Panc1 (cell line): ENCODE measurements around the gene SERPINA12. TPM values are rescaled to one million over a fixed set of nuclear protein-coding genes. Genes with fewer than 3 reads are reported as not detected.

Experiments used
- ATAC-seq: fragments of 200-7000 bp; cut with Tn5 transposase; 2 replicates; pipeline ENCODE4 v1.9.1; 2020; ENCODE audit warnings: mild to moderate bottlenecking, moderate library complexity
- BruUV-seq: library from RNA; stranded (reverse); fragments of 400-500 nt; replicated peaks from 2 replicates; lab custom pipeline; 2021; lab: Mats Ljungman, UMichigan
- CTCF ChIA-PET: fragments of 300-600 bp; sonication (Branson Sonifier 250); formaldehyde crosslinking; loops from one replicate; lab custom pipeline; 2022; ENCODE audit warnings: antibody characterized with exemption; lab: Charles Lee
- POLR2A ChIA-PET: fragments of 300-600 bp; sonication (Branson Sonifier 250); formaldehyde crosslinking; loops from one replicate; lab custom pipeline; 2022; ENCODE audit warnings: antibody characterized with exemption; lab: Charles Lee
- DNase-seq: peaks from one replicate; pipeline ENCODE4 v3.0.0-alpha.2; 2010; ENCODE audit warnings: low read depth, low spot score
- H3K27ac ChIP-seq: 2 replicates; pipeline ENCODE4 v1.5.1; 2011; ENCODE audit warnings: mild to moderate bottlenecking, low read length, inconsistent platforms
- H3K27me3 ChIP-seq: fragments of 200-500 bp; sonication (Bioruptor generic); 2 replicates; pipeline ENCODE4 v1.6.0; 2014; ENCODE audit warnings: low read length, inconsistent platforms; ENCODE audit not compliant: control insufficient read depth, insufficient read depth
- H3K36me3 ChIP-seq: fragments of 200-500 bp; sonication (Bioruptor generic); 2 replicates; pipeline ENCODE4 v1.5.1; 2014; ENCODE audit warnings: inconsistent platforms, mild to moderate bottlenecking, low read length, moderate library complexity; ENCODE audit not compliant: control insufficient read depth, insufficient read depth
- H3K4me1 ChIP-seq: 2 replicates; pipeline ENCODE4 v1.5.1; 2011; ENCODE audit warnings: inconsistent platforms, mild to moderate bottlenecking, low read length, moderate library complexity; ENCODE audit not compliant: control insufficient read depth, insufficient read depth
- H3K4me3 ChIP-seq, 2 experiments: 2 replicates each; pipeline ENCODE4 v1.5.1; 2011 to 2012; ENCODE audit warnings: low read depth in 2 of 2, low read length in 2 of 2, mild to moderate bottlenecking in 2 of 2, inconsistent platforms in 1 of 2, moderate library complexity in 1 of 2
- H3K9me3 ChIP-seq: fragments of 200-500 bp; sonication (Bioruptor generic); 2 replicates; pipeline ENCODE4 v1.5.1; 2014; ENCODE audit warnings: low read depth, mild to moderate bottlenecking, inconsistent platforms, low read length, moderate library complexity; ENCODE audit not compliant: control insufficient read depth, insufficient read depth
- CTCF ChIP-seq: fragments of 450-650 bp; IDR thresholded peaks from 2 replicates; pipeline ENCODE4 v1.5.1; 2017; ENCODE audit warnings: mild to moderate bottlenecking
- POLR2AphosphoS5 ChIP-seq: IDR thresholded peaks from 2 replicates; pipeline ENCODE4 v1.6.1; 2012; ENCODE audit warnings: mild to moderate bottlenecking, low read depth, low read length, moderate library complexity
- REST ChIP-seq, 2 experiments: IDR thresholded peaks; 2 replicates each; pipeline ENCODE4 v1.6.1; 2011 to 2012; ENCODE audit warnings: low read depth in 2 of 2, control low read depth in 1 of 2, low read length in 1 of 2, mild to moderate bottlenecking in 1 of 2, moderate library complexity in 1 of 2; ENCODE audit not compliant: insufficient read depth in 1 of 2
- SIN3A ChIP-seq: IDR thresholded peaks from 2 replicates; pipeline ENCODE4 v1.6.1; 2012; ENCODE audit warnings: low read depth, mild to moderate bottlenecking, low read length, moderate library complexity, borderline replicate concordance; ENCODE audit not compliant: insufficient read depth
- TCF7L2 ChIP-seq: IDR thresholded peaks from 2 replicates; pipeline ENCODE4 v1.6.1; 2011; ENCODE audit warnings: mild to moderate bottlenecking, low read depth, low read length, inconsistent platforms
- in situ Hi-C: cut with HindIII; loops from 2 replicates; pipeline ENCODE4 v1.10.0; 2016; ENCODE audit warnings: low sequenced_read_pairs, low pct_unique_long_range_greater_than_20kb
- intact Hi-C: fragments of 100-400 bp; cut with micrococcal nuclease; formaldehyde crosslinking; loops from one replicate; pipeline ENCODE4 v1.10.0; 2022; ENCODE audit not compliant: unreplicated experiment
- total RNA-seq: library from RNA; stranded (reverse); gene quantifications from one replicate; pipeline ENCODE4 v1.2.1, GENCODE V29; 2021; ENCODE audit not compliant: unreplicated experiment

Gene SERPINA12
- total RNA-seq, 1 experiment from 2014 or later = not detected

- TF ChIP-seq POLR2AphosphoS5 (no peak), REST (IDR thresholded peaks at IDR 0.05; ENCODE audit: insufficient read depth in 1 of 2, low read depth in 2 of 2, low read length in 1 of 2) (no peak), SIN3A (no peak), TCF7L2 (no peak), CTCF (no peak)
- Histone ChIP-seq H3K9me3 (no peaks in the 10 kb centered on the region), H3K27me3 (no peaks in the 10 kb centered on the region), H3K27ac (no peak overlapping the region), H3K4me1 (no peaks in the 10 kb centered on the region), H3K36me3 (no peaks in the 10 kb centered on the region), H3K4me3 (no peak overlapping the region)
- in situ Hi-C loops = no loop called here
- DNase-seq = no peak
- CTCF ChIA-PET = no interaction called here
- intact Hi-C loops = no loop called here
- no peak for ATAC-seq
- POLR2A ChIA-PET = no interaction called here
- no TSS peak for BruUV-seq
Observed at GRCh38 chr14:94462219-94462551, 47.1 kb downstream of the SERPINA12 start.

- Histone ChIP-seq H3K36me3 (no peaks in the 10 kb centered on the region), H3K4me1 (no peaks in the 10 kb centered on the region), H3K27ac (no peak overlapping the region), H3K4me3 (no peak overlapping the region), H3K27me3 (no peaks in the 10 kb centered on the region), H3K9me3 (no peaks in the 10 kb centered on the region)
- BruUV-seq = no TSS peak
- intact Hi-C loops (no loop called here), in situ Hi-C loops (no loop called here)
- no peak for ATAC-seq
- ChIA-PET CTCF (no interaction called here), POLR2A (no interaction called here)
- TF ChIP-seq TCF7L2 (no peak), REST (IDR thresholded peaks at IDR 0.05; ENCODE audit: insufficient read depth in 1 of 2, low read depth in 2 of 2, low read length in 1 of 2) (no peak), POLR2AphosphoS5 (no peak), SIN3A (no peak), CTCF (no peak)
- DNase-seq = no peak
Observed at GRCh38 chr14:94461526-94462218, 47.6 kb downstream of the SERPINA12 start.
